Measurements from ENCODE around the gene TDRD9.

DNA sequence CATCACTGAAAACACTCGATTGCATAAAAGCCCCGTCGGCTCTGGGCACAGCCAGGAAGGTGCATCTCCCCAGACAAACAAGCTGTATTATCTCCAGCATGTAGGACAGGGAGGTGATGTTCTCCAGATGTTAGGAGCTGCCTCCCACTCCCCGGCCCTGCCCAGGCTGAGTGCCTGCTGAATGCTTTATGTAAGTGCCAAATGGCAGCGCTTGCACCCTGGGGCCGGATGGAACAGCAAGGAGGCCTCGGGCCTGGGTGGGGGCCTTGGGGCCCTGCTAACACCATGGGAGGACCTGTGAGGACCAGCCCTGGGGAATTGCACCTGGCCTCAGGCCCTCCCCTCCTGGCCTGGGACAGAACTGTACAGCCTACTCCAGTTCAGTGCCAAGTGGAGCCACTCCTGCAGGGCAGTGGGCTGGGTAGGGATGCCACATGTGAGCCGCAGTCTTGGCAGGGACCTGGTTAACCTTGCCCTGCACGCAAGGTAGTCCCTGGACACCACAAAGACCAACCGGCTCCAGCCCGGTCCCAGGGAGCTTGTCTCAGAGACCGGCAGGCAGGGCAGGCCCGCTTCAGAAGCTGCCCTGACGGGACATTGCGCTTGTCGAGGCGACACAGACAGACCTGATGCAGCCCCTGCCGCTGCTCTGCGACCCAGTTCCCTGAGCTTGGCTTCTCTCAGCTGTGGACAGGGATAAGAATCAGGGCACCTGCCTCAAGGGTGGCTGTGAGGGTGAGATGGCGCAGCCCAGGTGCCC is 45.6 kb upstream of the TDRD9 start:
- TF ChIP-seq, protein P1, sequence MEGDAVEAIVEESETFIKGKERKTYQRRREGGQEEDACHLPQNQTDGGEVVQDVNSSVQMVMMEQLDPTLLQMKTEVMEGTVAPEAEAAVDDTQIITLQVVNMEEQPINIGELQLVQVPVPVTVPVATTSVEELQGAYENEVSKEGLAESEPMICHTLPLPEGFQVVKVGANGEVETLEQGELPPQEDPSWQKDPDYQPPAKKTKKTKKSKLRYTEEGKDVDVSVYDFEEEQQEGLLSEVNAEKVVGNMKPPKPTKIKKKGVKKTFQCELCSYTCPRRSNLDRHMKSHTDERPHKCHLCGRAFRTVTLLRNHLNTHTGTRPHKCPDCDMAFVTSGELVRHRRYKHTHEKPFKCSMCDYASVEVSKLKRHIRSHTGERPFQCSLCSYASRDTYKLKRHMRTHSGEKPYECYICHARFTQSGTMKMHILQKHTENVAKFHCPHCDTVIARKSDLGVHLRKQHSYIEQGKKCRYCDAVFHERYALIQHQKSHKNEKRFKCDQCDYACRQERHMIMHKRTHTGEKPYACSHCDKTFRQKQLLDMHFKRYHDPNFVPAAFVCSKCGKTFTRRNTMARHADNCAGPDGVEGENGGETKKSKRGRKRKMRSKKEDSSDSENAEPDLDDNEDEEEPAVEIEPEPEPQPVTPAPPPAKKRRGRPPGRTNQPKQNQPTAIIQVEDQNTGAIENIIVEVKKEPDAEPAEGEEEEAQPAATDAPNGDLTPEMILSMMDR (IDR thresholded peaks at IDR 0.05): no peak
- TF ChIP-seq POLR2A (IDR thresholded peaks at IDR 0.05): no peak
